Mesodermal cell (in vitro differentiated cells): Measurements from ENCODE around the gene SMURF2.

Experiments
- H3K27ac ChIP-seq: 2 replicates; pipeline ENCODE4 v1.7.0; 2013; ENCODE audit warnings: mild to moderate bottlenecking, low read depth, low read length, moderate library complexity; ENCODE audit not compliant: severe bottlenecking
- H3K36me3 ChIP-seq: 2 replicates; pipeline ENCODE4 v1.7.1; 2013; ENCODE audit warnings: mild to moderate bottlenecking, low read length, moderate library complexity; ENCODE audit not compliant: control insufficient read depth, insufficient read depth
- H3K4me1 ChIP-seq: one replicate; pipeline ENCODE4 v1.7.1; 2013; ENCODE audit warnings: mild to moderate bottlenecking, low read length; ENCODE audit not compliant: insufficient read depth, control insufficient read depth, poor library complexity, severe bottlenecking
- H3K4me3 ChIP-seq: 2 replicates; pipeline ENCODE4 v1.7.0; 2013; ENCODE audit warnings: low read length, control low read depth, mild to moderate bottlenecking; ENCODE audit not compliant: insufficient read depth, poor library complexity, severe bottlenecking; ENCODE audit errors: extremely low read depth
- H3K9me3 ChIP-seq: 2 replicates; pipeline ENCODE4 v1.7.1; 2013; ENCODE audit warnings: mild to moderate bottlenecking, low read length, moderate library complexity; ENCODE audit not compliant: control insufficient read depth
- WGBS, 2 experiments: methylation state at CpG; one replicate each; pipeline ENCODE4 v1.1.5; 2013; ENCODE audit warnings: missing lambda C conversion rate in 2 of 2; ENCODE audit not compliant: insufficient coverage in 2 of 2; 5-methylcytosine and 5-hydroxymethylcytosine counted together

The SMURF2 gene

GRCh38 chr17:64653325-64653984 is 8.7 kb downstream of the SMURF2 start:
- Histone ChIP-seq H3K27ac (peak overlapping the region; percentile 17), H3K9me3 (no peaks in the 10 kb centered on the region), H3K36me3 (peaks cover 62% of the 10 kb centered on the region), H3K4me1 (peaks cover 23% of the 10 kb centered on the region), H3K4me3 (peak overlapping the region; percentile 20)
- 90 to 92% methylated on average over 3 to 4 of the region's 6 CpGs for WGBS, 2 experiments

GRCh38 chr17:64651889-64652288 is 10.2 kb downstream of the SMURF2 start:
- 80% methylated on average over 1 of the region's 3 CpGs; no CpG with 5 or more reads in 1 of the 2 experiments for WGBS, 2 experiments
- Histone ChIP-seq H3K36me3 (peaks cover 63% of the 10 kb centered on the region), H3K4me1 (peaks cover 39% of the 10 kb centered on the region), H3K4me3 (no peak overlapping the region), H3K9me3 (no peaks in the 10 kb centered on the region), H3K27ac (no peak overlapping the region)

- Histone ChIP-seq H3K27ac (no peak overlapping the region), H3K4me3 (no peak overlapping the region), H3K4me1 (peaks cover 44% of the 10 kb centered on the region), H3K36me3 (peaks cover 69% of the 10 kb centered on the region), H3K9me3 (no peaks in the 10 kb centered on the region)
- WGBS, 2 experiments: no CpG with 5 or more reads among the region's 1 CpG
Observed at GRCh38 chr17:64648234-64648633, 13.9 kb downstream of the SMURF2 start.

GRCh38 chr17:64647817-64648216 is 14.3 kb downstream of the SMURF2 start:
- no peak overlapping the region for H3K4me3 ChIP-seq
- H3K9me3 ChIP-seq: no peaks in the 10 kb centered on the region
- no peak overlapping the region for H3K27ac ChIP-seq
- H3K36me3 ChIP-seq: peaks cover 70% of the 10 kb centered on the region
- peaks cover 44% of the 10 kb centered on the region for H3K4me1 ChIP-seq
- no CpG with 5 or more reads among the region's 1 CpG for WGBS, 2 experiments

GRCh38 chr17:64639516-64639915 is 22.6 kb downstream of the SMURF2 start:
- no peaks in the 10 kb centered on the region for H3K9me3 ChIP-seq
- H3K27ac ChIP-seq: no peak overlapping the region
- 86 to 94% methylated on average over 1 to 3 of the region's 4 CpGs for WGBS, 2 experiments

GRCh38 chr17:64638552-64639203 is 23.4 kb downstream of the SMURF2 start:
- Histone ChIP-seq H3K4me1 (peaks cover 28% of the 10 kb centered on the region), H3K4me3 (no peak overlapping the region), H3K36me3 (peaks cover 84% of the 10 kb centered on the region), H3K9me3 (no peaks in the 10 kb centered on the region), H3K27ac (no peak overlapping the region)
- WGBS, 2 experiments: 83 to 100% methylated on average over 1 of the region's 2 CpGs

More at GRCh38 chr17:64639516-64639915, 22.6 kb downstream of the SMURF2 start:
- Histone ChIP-seq H3K36me3 (peaks cover 84% of the 10 kb centered on the region), H3K4me1 (peaks cover 24% of the 10 kb centered on the region), H3K4me3 (no peak overlapping the region)

- H3K4me1 ChIP-seq: peaks cover 40% of the 10 kb centered on the region
- no peaks in the 10 kb centered on the region for H3K9me3 ChIP-seq
- peaks cover 79% of the 10 kb centered on the region for H3K36me3 ChIP-seq
- peak overlapping the region; percentile 30 for H3K27ac ChIP-seq
- WGBS, 2 experiments: 86 to 90% methylated on average over 1 of the region's 1 CpG
- no peak overlapping the region for H3K4me3 ChIP-seq
Observed at GRCh38 chr17:64635647-64636305, 26.3 kb downstream of the SMURF2 start.

GRCh38 chr17:64634218-64634617 is 27.9 kb downstream of the SMURF2 start:
- WGBS, 2 experiments: 100% methylated on average over 1 of the region's 1 CpG
- Histone ChIP-seq H3K27ac (no peak overlapping the region), H3K4me3 (no peak overlapping the region), H3K9me3 (no peaks in the 10 kb centered on the region), H3K4me1 (peaks cover 45% of the 10 kb centered on the region), H3K36me3 (peaks cover 78% of the 10 kb centered on the region)

GRCh38 chr17:64632606-64633005 is 29.5 kb downstream of the SMURF2 start:
- WGBS, 2 experiments: 100% methylated on average over 1 to 2 of the region's 2 CpGs
- peaks cover 74% of the 10 kb centered on the region for H3K36me3 ChIP-seq
- H3K27ac ChIP-seq: peak overlapping the region; percentile 36
- no peaks in the 10 kb centered on the region for H3K9me3 ChIP-seq
- peaks cover 49% of the 10 kb centered on the region for H3K4me1 ChIP-seq
- H3K4me3 ChIP-seq: no peak overlapping the region

- H3K9me3 ChIP-seq: no peaks in the 10 kb centered on the region
- H3K27ac ChIP-seq: peak overlapping the region; percentile 36
- peaks cover 49% of the 10 kb centered on the region for H3K4me1 ChIP-seq
- WGBS, 2 experiments: 100% methylated on average over 2 of the region's 3 CpGs
- H3K36me3 ChIP-seq: peaks cover 74% of the 10 kb centered on the region
- no peak overlapping the region for H3K4me3 ChIP-seq
Observed at GRCh38 chr17:64632194-64632593, 29.9 kb downstream of the SMURF2 start.
